ENCODE data around the gene TEKTIP1. TPM values are rescaled to one million over a fixed set of nuclear protein-coding genes. Genes with fewer than 3 reads are reported as not detected.

TEKTIP1 gene
- total RNA-seq, 1 experiment from 2014 or later = not detected

- in situ Hi-C loops (cut with HindIII; ENCODE audit: low pct_unique_long_range_greater_than_20kb, low sequenced_read_pairs) = no loop called here
- no peak for DNase-seq (ENCODE audit: low read depth)
These were observed 52.2 kb downstream of the TEKTIP1 start for GRCh38 chr19:3590991-3591659.

- no peak for DNase-seq (ENCODE audit: low read depth)
- in situ Hi-C loops (cut with HindIII; ENCODE audit: low pct_unique_long_range_greater_than_20kb, low sequenced_read_pairs) = no loop called here
These were observed 53.1 kb downstream of the TEKTIP1 start for GRCh38 chr19:3591876-3592613.

GRCh38 chr19:3593156-3593555 is 54.2 kb downstream of the TEKTIP1 start:
- in situ Hi-C loops (cut with HindIII; ENCODE audit: low pct_unique_long_range_greater_than_20kb, low sequenced_read_pairs) = no loop called here
- DNase-seq (ENCODE audit: low read depth) = no peak

Other genes with a start within 250 kb of the TEKTIP1 start
- gene NFIC, start 172.6 kb upstream of the TEKTIP1 start, total RNA-seq (2014; rRNA removed; shearing (Covaris generic); ENCODE audit: low replicate concordance) = 0.06 and 4.6 TPM in 2 replicates
- gene SMIM24, start 58.6 kb upstream of the TEKTIP1 start, total RNA-seq (2014; rRNA removed; shearing (Covaris generic); ENCODE audit: low replicate concordance) = not detected in 2 replicates
- not detected in 2 replicates for gene SMIM44, start 55.7 kb upstream of the TEKTIP1 start, total RNA-seq (2014; rRNA removed; shearing (Covaris generic); ENCODE audit: low replicate concordance)
- gene DOHH, start 38.5 kb upstream of the TEKTIP1 start, total RNA-seq (2014; rRNA removed; shearing (Covaris generic); ENCODE audit: low replicate concordance) = 19.1 and 34.2 TPM in 2 replicates
- 23.0 and 46.7 TPM in 2 replicates for gene FZR1, start 32.9 kb upstream of the TEKTIP1 start, total RNA-seq (2014; rRNA removed; shearing (Covaris generic); ENCODE audit: low replicate concordance)
- 98.9 and 131 TPM in 2 replicates for gene MFSD12, start 18.4 kb downstream of the TEKTIP1 start, total RNA-seq (2014; rRNA removed; shearing (Covaris generic); ENCODE audit: low replicate concordance)
- 142 and 164 TPM in 2 replicates for gene HMG20B, start 33.8 kb downstream of the TEKTIP1 start, total RNA-seq (2014; rRNA removed; shearing (Covaris generic); ENCODE audit: low replicate concordance)
- not detected in 2 replicates for gene GIPC3, start 46.3 kb downstream of the TEKTIP1 start, total RNA-seq (2014; rRNA removed; shearing (Covaris generic); ENCODE audit: low replicate concordance)
- gene TBXA2R, start 67.7 kb downstream of the TEKTIP1 start, total RNA-seq (2014; rRNA removed; shearing (Covaris generic); ENCODE audit: low replicate concordance) = 0.98 TPM in 1 of 2 replicates, not detected in the other
- gene CACTIN, start 87.6 kb downstream of the TEKTIP1 start, total RNA-seq (2014; rRNA removed; shearing (Covaris generic); ENCODE audit: low replicate concordance) = 19.8 and 29.5 TPM in 2 replicates
- gene PIP5K1C, start 161.3 kb downstream of the TEKTIP1 start, total RNA-seq (2014; rRNA removed; shearing (Covaris generic); ENCODE audit: low replicate concordance) = 2.3 and 6.4 TPM in 2 replicates
- 2.7 and 5.0 TPM in 2 replicates for gene TJP3, start 169.2 kb downstream of the TEKTIP1 start, total RNA-seq (2014; rRNA removed; shearing (Covaris generic); ENCODE audit: low replicate concordance)
- 26.1 and 29.0 TPM in 2 replicates for gene APBA3, start 222.5 kb downstream of the TEKTIP1 start, total RNA-seq (2014; rRNA removed; shearing (Covaris generic); ENCODE audit: low replicate concordance)
- gene MRPL54, start 223.5 kb downstream of the TEKTIP1 start, total RNA-seq (2014; rRNA removed; shearing (Covaris generic); ENCODE audit: low replicate concordance) = 15.6 and 26.7 TPM in 2 replicates
- not detected in 2 replicates for gene RAX2, start 233.1 kb downstream of the TEKTIP1 start, total RNA-seq (2014; rRNA removed; shearing (Covaris generic); ENCODE audit: low replicate concordance)
- gene MATK, start 247.2 kb downstream of the TEKTIP1 start, total RNA-seq (2014; rRNA removed; shearing (Covaris generic); ENCODE audit: low replicate concordance) = not detected in 2 replicates